Parathyroid adenoma (tissue), 2 donors: ENCODE data around the gene RSBN1L.
"Not testable (repeated sequence)": the region's sequence is repeated elsewhere in the genome, so short reads cannot be mapped to it uniquely, and the experiment has no call there.

Experiments used
- H2AFZ ChIP-seq: fragments of 300-600 bp; sonication (generic); one replicate; pipeline ENCODE4 v1.7.0; 2017; ENCODE audit warnings: antibody characterized with exemption, mild to moderate bottlenecking
- H3K27ac ChIP-seq: fragments of 300-600 bp; sonication (generic); one replicate; pipeline ENCODE4 v1.7.0; 2017
- H3K27me3 ChIP-seq: fragments of 300-600 bp; sonication (generic); one replicate; pipeline ENCODE4 v1.7.0; 2017; ENCODE audit warnings: low read length; ENCODE audit not compliant: control insufficient read depth, insufficient read depth
- H3K36me3 ChIP-seq: fragments of 300-600 bp; sonication (generic); one replicate; pipeline ENCODE4 v1.7.0; 2017; ENCODE audit warnings: low read length; ENCODE audit not compliant: control insufficient read depth, insufficient read depth
- H3K4me1 ChIP-seq: fragments of 300-600 bp; sonication (generic); one replicate; pipeline ENCODE4 v1.7.0; 2017; ENCODE audit warnings: control low read depth
- H3K4me2 ChIP-seq: fragments of 300-600 bp; sonication (generic); one replicate; pipeline ENCODE4 v1.7.0; 2017; ENCODE audit warnings: low read length
- H3K4me3 ChIP-seq: fragments of 300-600 bp; sonication (generic); one replicate; pipeline ENCODE4 v1.7.0; 2017; ENCODE audit warnings: low read depth, low read length
- H3K79me2 ChIP-seq: fragments of 300-600 bp; sonication (generic); one replicate; pipeline ENCODE4 v1.7.0; 2017; ENCODE audit warnings: control low read depth
- H3K9ac ChIP-seq: fragments of 300-600 bp; sonication (generic); one replicate; pipeline ENCODE4 v1.7.0; 2017; ENCODE audit warnings: mild to moderate bottlenecking
- H3K9me3 ChIP-seq: fragments of 300-600 bp; sonication (generic); one replicate; pipeline ENCODE4 v1.7.0; 2017; ENCODE audit warnings: low read length; ENCODE audit not compliant: control insufficient read depth
- CTCF ChIP-seq: fragments of 300-600 bp; sonication (generic); IDR thresholded peaks from one replicate; pipeline ENCODE4 v1.7.0; 2017; ENCODE audit warnings: antibody characterized with exemption, mild to moderate bottlenecking
- donor health status: primary hyperparathyroidism.

RSBN1L gene

DNA sequence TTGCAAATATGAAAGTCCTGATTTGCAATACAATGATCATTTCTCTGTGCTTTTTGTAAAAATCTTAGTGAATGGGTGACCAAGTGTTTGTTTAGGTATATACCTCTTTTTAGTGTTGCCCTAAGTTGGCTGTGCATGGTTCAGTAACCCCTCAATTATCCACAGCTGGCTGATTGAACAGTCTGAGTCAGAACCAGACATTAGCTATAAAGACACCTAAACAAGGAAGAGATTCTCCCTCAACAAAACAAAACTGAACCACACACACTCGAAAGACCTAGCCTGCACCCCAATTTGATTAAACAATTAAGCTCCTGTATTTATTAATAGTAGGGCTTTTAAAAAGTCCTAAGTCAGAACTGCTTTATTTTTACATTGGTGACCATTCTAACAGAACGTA is 2.8 kb downstream of the RSBN1L start:
- H3K27ac ChIP-seq, result no peak overlapping the region
- TF ChIP-seq CTCF, result no peak
- no peak overlapping the region for H3K4me2 ChIP-seq
- no peak overlapping the region for H2AFZ ChIP-seq
- peaks cover 52% of the 10 kb centered on the region for H3K79me2 ChIP-seq
- H3K27me3 ChIP-seq, result no peaks in the 10 kb centered on the region
- H3K4me3 ChIP-seq, result no peak overlapping the region
- H3K4me1 ChIP-seq, result peaks cover 8% of the 10 kb centered on the region
- H3K9me3 ChIP-seq, result no peaks in the 10 kb centered on the region
- H3K36me3 ChIP-seq, result no peaks in the 10 kb centered on the region
- H3K9ac ChIP-seq, result no peak overlapping the region

DNA sequence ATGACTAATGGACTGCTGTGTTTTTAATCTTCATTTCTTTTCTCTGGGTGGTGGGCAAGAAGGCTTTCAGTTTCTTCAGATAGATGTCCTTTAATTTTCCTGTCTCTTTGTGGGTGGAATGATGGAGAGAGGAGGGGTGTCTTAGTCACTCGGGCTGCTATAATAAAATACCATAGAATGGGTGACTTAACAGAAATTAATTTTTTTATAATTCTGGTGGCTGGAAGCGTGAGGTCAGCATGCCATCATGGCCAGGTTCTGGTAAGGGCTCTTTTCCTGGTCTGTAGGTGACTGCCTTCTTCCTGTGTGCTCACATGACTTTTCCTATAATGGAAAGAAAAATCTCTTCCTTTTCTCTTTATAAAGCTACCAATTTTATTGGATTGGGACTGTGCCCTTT is 6.3 kb downstream of the RSBN1L start:
- Histone ChIP-seq H3K27ac (no peak overlapping the region), H3K4me2 (no peak overlapping the region), H3K79me2 (peaks cover 72% of the 10 kb centered on the region), H3K4me1 (peaks cover 8% of the 10 kb centered on the region), H2AFZ (no peak overlapping the region), H3K4me3 (no peak overlapping the region), H3K9ac (no peak overlapping the region), H3K27me3 (no peaks in the 10 kb centered on the region), H3K36me3 (no peaks in the 10 kb centered on the region), H3K9me3 (no peaks in the 10 kb centered on the region)
- TF ChIP-seq CTCF, result no peak

DNA sequence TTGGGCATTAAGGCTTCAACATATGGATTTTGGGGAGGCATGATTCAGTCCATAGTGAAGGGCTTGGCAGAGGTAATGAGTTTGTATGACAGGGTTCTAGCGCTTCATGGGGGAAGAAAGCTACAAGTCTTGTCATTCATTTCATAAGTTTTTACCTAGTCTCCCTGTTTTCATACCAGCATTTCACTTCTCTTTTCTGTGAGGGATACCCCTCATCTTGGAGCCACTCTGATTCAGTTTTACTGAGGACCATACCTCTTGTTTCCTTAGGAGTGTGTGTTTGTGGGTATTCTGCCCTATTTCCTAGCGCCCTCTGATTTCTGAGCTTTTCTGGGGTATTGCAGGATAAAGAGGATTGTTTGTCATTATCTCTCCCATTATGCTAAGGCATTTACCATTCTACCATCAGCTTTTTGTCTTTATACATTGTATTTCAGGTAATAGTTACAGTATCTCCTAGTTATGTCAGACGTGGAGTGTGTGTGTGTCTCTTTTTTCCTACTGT is 6.8 kb downstream of the RSBN1L start:
- peaks cover 72% of the 10 kb centered on the region for H3K79me2 ChIP-seq
- no peaks in the 10 kb centered on the region for H3K36me3 ChIP-seq
- H3K27ac ChIP-seq, result no peak overlapping the region
- H3K9ac ChIP-seq, result no peak overlapping the region
- no peak overlapping the region for H3K4me3 ChIP-seq
- H2AFZ ChIP-seq, result no peak overlapping the region
- no peak for TF ChIP-seq CTCF
- H3K4me2 ChIP-seq, result no peak overlapping the region
- H3K4me1 ChIP-seq, result peaks cover 7% of the 10 kb centered on the region
- H3K9me3 ChIP-seq, result no peaks in the 10 kb centered on the region
- H3K27me3 ChIP-seq, result no peaks in the 10 kb centered on the region

- not testable (repeated sequence) for H3K27me3 ChIP-seq, H3K4me2 ChIP-seq, H3K9me3 ChIP-seq, H2AFZ ChIP-seq, H3K36me3 ChIP-seq, H3K4me3 ChIP-seq, H3K27ac ChIP-seq, H3K9ac ChIP-seq, H3K4me1 ChIP-seq
- H3K79me2 ChIP-seq, result peaks cover 76% of the 10 kb centered on the region
Observed at GRCh38 chr7:77703669-77704068, 7.4 kb downstream of the RSBN1L start.

DNA sequence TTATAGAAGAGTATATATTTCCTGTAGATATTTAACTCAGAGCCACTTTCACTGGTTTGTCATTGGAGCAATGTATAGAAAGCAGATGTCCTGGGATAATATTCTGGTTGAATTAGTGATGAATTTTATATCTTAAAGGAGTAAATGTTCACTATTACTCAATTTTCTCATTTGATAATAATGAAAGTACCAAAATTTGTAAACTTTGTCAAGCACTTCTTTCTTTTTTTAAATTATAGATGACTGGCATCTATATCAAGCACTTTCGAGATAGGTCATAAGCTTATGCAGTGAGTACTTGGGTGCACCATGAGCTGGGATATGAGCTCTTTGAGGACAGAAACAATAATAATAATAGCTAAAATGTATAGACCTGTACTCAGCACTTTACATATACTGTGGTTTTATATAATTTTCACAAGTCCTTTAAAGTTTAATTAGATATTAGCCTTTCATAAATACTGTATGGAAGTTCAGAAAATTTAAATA is 11.3 kb downstream of the RSBN1L start:
- H3K4me1 ChIP-seq, result no peaks in the 10 kb centered on the region

More for the DNA sequence above, 11.3 kb downstream of the RSBN1L start:
- no peak overlapping the region for H2AFZ ChIP-seq
- peaks cover 61% of the 10 kb centered on the region for H3K79me2 ChIP-seq
- H3K9me3 ChIP-seq, result no peaks in the 10 kb centered on the region
- no peak overlapping the region for H3K27ac ChIP-seq
- H3K27me3 ChIP-seq, result no peaks in the 10 kb centered on the region
- H3K36me3 ChIP-seq, result no peaks in the 10 kb centered on the region
- no peak overlapping the region for H3K4me3 ChIP-seq
- TF ChIP-seq CTCF, result no peak
- H3K4me2 ChIP-seq, result no peak overlapping the region
- H3K9ac ChIP-seq, result no peak overlapping the region
